HG03457 (cell line): Measurements from ENCODE around the gene PSMD14.
"Not testable (repeated sequence)": the region's sequence is repeated elsewhere in the genome, so short reads cannot be mapped to it uniquely, and the experiment has no call there.

Experiments used
- ATAC-seq: cut with Tn5 transposase; IDR thresholded peaks from one replicate; pipeline ENCODE4 v1.9.1; 2021; ENCODE audit warnings: moderate number of reproducible peaks; ENCODE audit not compliant: unreplicated experiment

PSMD14 gene

GRCh38 chr2:161308178-161308955, at the start of gene PSMD14:
TSS of gene PSMD14 (plus strand) at chr2:161308425. CDS start at chr2:161318826, 10,401 bp downstream.
- ATAC-seq = peak; percentile 98

GRCh38 chr2:161265874-161266273, 42.4 kb upstream of the PSMD14 start:
- ATAC-seq = no peak

GRCh38 chr2:161269111-161269510, 39.1 kb upstream of the PSMD14 start:
- no peak for ATAC-seq

GRCh38 chr2:161273038-161273760, 35.0 kb upstream of the PSMD14 start:
- ATAC-seq = peak; percentile 59

- ATAC-seq = not testable (repeated sequence)
Measured at GRCh38 chr2:161278564-161279229, 29.5 kb upstream of the PSMD14 start.

- not testable (repeated sequence) for ATAC-seq
Measured at GRCh38 chr2:161279230-161279815, 28.9 kb upstream of the PSMD14 start.

- ATAC-seq = not testable (repeated sequence)
Measured at GRCh38 chr2:161280906-161281323, 27.3 kb upstream of the PSMD14 start.

GRCh38 chr2:161281615-161282310, 26.5 kb upstream of the PSMD14 start:
- not testable (repeated sequence) for ATAC-seq

- ATAC-seq = not testable (repeated sequence)
Measured at GRCh38 chr2:161282311-161282644, 25.9 kb upstream of the PSMD14 start.

GRCh38 chr2:161283926-161284325, 24.3 kb upstream of the PSMD14 start:
- ATAC-seq = no peak

- no peak for ATAC-seq
Measured at GRCh38 chr2:161303535-161304050, 4.6 kb upstream of the PSMD14 start.

- ATAC-seq = no peak
Measured at GRCh38 chr2:161306919-161307318, 1.3 kb upstream of the PSMD14 start.

- ATAC-seq = no peak
Measured at GRCh38 chr2:161307676-161308075, 549 bp upstream of the PSMD14 start.

- ATAC-seq = no peak
Measured at GRCh38 chr2:161312996-161313395, 4.8 kb downstream of the PSMD14 start.

GRCh38 chr2:161315380-161315779, 7.2 kb downstream of the PSMD14 start:
- ATAC-seq = no peak

- no peak for ATAC-seq
Measured at GRCh38 chr2:161316701-161317100, 8.5 kb downstream of the PSMD14 start.

GRCh38 chr2:161321944-161322648, 13.9 kb downstream of the PSMD14 start:
- ATAC-seq = no peak

- no peak for ATAC-seq
Measured at GRCh38 chr2:161324876-161325275, 16.7 kb downstream of the PSMD14 start.

- no peak for ATAC-seq
Measured at GRCh38 chr2:161327582-161327981, 19.4 kb downstream of the PSMD14 start.
